HEK293 (cell line): Measurements from ENCODE around the gene TMEM164.

ENCODE experiments used
- CTCF ChIA-PET: fragments of 350-600 bp; formaldehyde crosslinking; extraction: SDS; loops from one replicate; lab custom pipeline; 2021; ENCODE audit warnings: antibody characterized with exemption; lab: Yijun Ruan, JAX
- POLR2A ChIA-PET: fragments of 300-600 bp; formaldehyde crosslinking; extraction: SDS; loops from one replicate; lab custom pipeline; 2020; ENCODE audit warnings: antibody characterized with exemption, inconsistent platforms; lab: Yijun Ruan, JAX
- H3K27ac ChIP-seq: fragments of 200-500 bp; sonication (Bioruptor generic); 2 replicates; pipeline ENCODE4 v1.5.1; 2014; ENCODE audit warnings: low read depth, low read length, control low read depth, inconsistent platforms; ENCODE audit errors: extremely low read depth
- H3K36me3 ChIP-seq, 2 experiments: fragments of 200-500 bp in 1 of 2; sonication (Bioruptor generic) in 1 of 2; 1 replicate in 1 of 2; 2 replicates in 1 of 2; pipeline ENCODE4 v1.5.1; 2014 to 2017; ENCODE audit warnings: inconsistent platforms in 2 of 2, low read length in 2 of 2; ENCODE audit not compliant: control insufficient read depth in 2 of 2, insufficient read depth in 1 of 2
- H3K4me1 ChIP-seq: fragments of 200-500 bp; sonication (Bioruptor generic); 2 replicates; pipeline ENCODE4 v1.5.1; 2014; ENCODE audit warnings: mild to moderate bottlenecking, low read length, inconsistent platforms; ENCODE audit not compliant: control insufficient read depth, insufficient read depth
- H3K4me3 ChIP-seq: 2 replicates; pipeline ENCODE4 v1.5.1; 2011; ENCODE audit warnings: low read depth, mild to moderate bottlenecking, control low read depth, low read length, moderate library complexity
- H3K9me3 ChIP-seq: fragments of 200-500 bp; sonication (Bioruptor generic); 2 replicates; pipeline ENCODE4 v1.5.1; 2014; ENCODE audit warnings: low read depth, low read length, inconsistent platforms; ENCODE audit not compliant: control insufficient read depth, insufficient read depth
- EGR2 ChIP-seq: fragments of 450-650 bp; formaldehyde crosslinking; IDR thresholded peaks from 2 replicates; pipeline ENCODE4 v1.5.1; 2016; ENCODE audit warnings: low read depth, missing biosample characterization, missing genetic modification characterization
- PRDM2 ChIP-seq: fragments of 450-650 bp; formaldehyde crosslinking; IDR thresholded peaks from 2 replicates; pipeline ENCODE4 v1.5.1; 2016; ENCODE audit warnings: missing biosample characterization, missing genetic modification characterization, borderline replicate concordance
- SP7 ChIP-seq: fragments of 450-650 bp; formaldehyde crosslinking; IDR thresholded peaks from 2 replicates; pipeline ENCODE4 v1.5.1; 2016; ENCODE audit warnings: missing biosample characterization, missing genetic modification characterization
- ZFHX2 ChIP-seq: fragments of 450-650 bp; formaldehyde crosslinking; conservative IDR thresholded peaks from 2 replicates; pipeline ENCODE4 v1.5.1; 2016; ENCODE audit warnings: missing biosample characterization, missing genetic modification characterization
- ZNF148 ChIP-seq: fragments of 450-650 bp; formaldehyde crosslinking; IDR thresholded peaks from 2 replicates; pipeline ENCODE4 v1.5.0; 2017; ENCODE audit warnings: missing biosample characterization, missing genetic modification characterization, borderline replicate concordance
- ZNF280D ChIP-seq: fragments of 450-650 bp; formaldehyde crosslinking; IDR thresholded peaks from 2 replicates; pipeline ENCODE4 v1.5.1; 2016; ENCODE audit warnings: missing biosample characterization, missing genetic modification characterization
- ZNF398 ChIP-seq: fragments of 450-650 bp; formaldehyde crosslinking; IDR thresholded peaks from 2 replicates; pipeline ENCODE4 v1.5.1; 2017; ENCODE audit warnings: missing biosample characterization, missing genetic modification characterization
- ZNF433 ChIP-seq: fragments of 450-650 bp; formaldehyde crosslinking; IDR thresholded peaks from 2 replicates; pipeline ENCODE4 v1.5.1; 2016; ENCODE audit warnings: missing biosample characterization, missing genetic modification characterization, low read depth
- ZNF654 ChIP-seq: fragments of 450-650 bp; formaldehyde crosslinking; IDR thresholded peaks from 2 replicates; pipeline ENCODE4 v1.5.1; 2016; ENCODE audit warnings: low read depth, missing biosample characterization, missing genetic modification characterization
- ZNF664 ChIP-seq: fragments of 450-650 bp; formaldehyde crosslinking; IDR thresholded peaks from 2 replicates; pipeline ENCODE4 v1.5.1; 2016; ENCODE audit warnings: missing biosample characterization, missing genetic modification characterization

The TMEM164 gene

GRCh38 chrX:109995155-109995554 is 7.8 kb upstream of the TMEM164 start:
- Histone ChIP-seq H3K9me3 (no peaks in the 10 kb centered on the region), H3K4me3 (no peak overlapping the region), H3K4me1 (no peaks in the 10 kb centered on the region), H3K36me3 (no peaks in the 10 kb centered on the region), H3K27ac (no peak overlapping the region)
- POLR2A ChIA-PET = no interaction called here
- TF ChIP-seq PRDM2 = no peak
- no peak for TF ChIP-seq ZNF148
- TF ChIP-seq SP7 (tag by site-specific recombination) = no peak
- TF ChIP-seq ZNF280D (tag by site-specific recombination) = no peak
- TF ChIP-seq ZNF398 (tag by site-specific recombination) = no peak
- TF ChIP-seq ZNF433 (tag by site-specific recombination) = no peak
- TF ChIP-seq ZNF664 (tag by site-specific recombination) = peak; percentile 62; the same call in 1 of the 2 replicates
- CTCF ChIA-PET = interaction anchor here (0.7 kb wide), 1 partner anchor 103 kb away, joined by 6 read pairs; no protein-coding TSS in a partner anchor

GRCh38 chrX:109997786-109998452 is 5.0 kb upstream of the TMEM164 start:
- TF ChIP-seq EGR2 (tag by site-specific recombination) (peak; percentile 81), ZNF654 (tag by site-specific recombination) (no peak), ZFHX2 (tag by site-specific recombination) (peak; percentile 51)
- Histone ChIP-seq H3K4me1 (no peaks in the 10 kb centered on the region), H3K4me3 (no peak overlapping the region), H3K27ac (no peak overlapping the region), H3K36me3 (no peaks in the 10 kb centered on the region), H3K9me3 (no peaks in the 10 kb centered on the region)
- CTCF ChIA-PET = no interaction called here
- POLR2A ChIA-PET = no interaction called here
